Measurements from ENCODE around the gene ABCG5. TPM values are rescaled to one million over a fixed set of nuclear protein-coding genes. Genes with fewer than 3 reads are reported as not detected.
A peak's percentile ranks its signal among the peaks of the same experiment; 100 is the strongest.

Gene ABCG5
- total RNA-seq, 2 experiments from 2014 or later, result not detected

GRCh38 chr2:43837033-43837432 lies 1.6 kb downstream of the ABCG5 start:
- DNase-seq, result no peak
- POLR2A ChIA-PET, result no interaction called here
- Mint-ChIP-seq H3K9me3 (no peaks in the 10 kb centered on the region), H3K4me1 (no peaks in the 10 kb centered on the region), H3K27ac (no peak overlapping the region), H3K4me3 (no peak overlapping the region), H3K27me3 (peaks cover 16% of the 10 kb centered on the region), H3K36me3 (ENCODE audit: low read depth) (no peaks in the 10 kb centered on the region)
- CTCF ChIA-PET, result no interaction called here

GRCh38 chr2:43832457-43832856 lies 6.2 kb downstream of the ABCG5 start:
- CTCF ChIA-PET, result no interaction called here
- no peak for DNase-seq
- Mint-ChIP-seq H3K4me3 (no peak overlapping the region), H3K9me3 (no peaks in the 10 kb centered on the region), H3K36me3 (ENCODE audit: low read depth) (no peaks in the 10 kb centered on the region), H3K27ac (no peak overlapping the region), H3K27me3 (peaks cover 39% of the 10 kb centered on the region), H3K4me1 (peaks cover 1% of the 10 kb centered on the region)
- POLR2A ChIA-PET, result no interaction called here

GRCh38 chr2:43831543-43832294 lies 6.9 kb downstream of the ABCG5 start:
- no peaks in the 10 kb centered on the region for H3K36me3 Mint-ChIP-seq (ENCODE audit: low read depth)
- ChIA-PET POLR2A (no interaction called here), CTCF (no interaction called here)
- H3K4me1 Mint-ChIP-seq, result peaks cover 1% of the 10 kb centered on the region
- H3K27me3 Mint-ChIP-seq, result peaks cover 39% of the 10 kb centered on the region
- DNase-seq, result no peak
- H3K9me3 Mint-ChIP-seq, result no peaks in the 10 kb centered on the region
- no peak overlapping the region for H3K27ac Mint-ChIP-seq
- H3K4me3 Mint-ChIP-seq, result no peak overlapping the region

GRCh38 chr2:43826305-43827250 lies 12.1 kb downstream of the ABCG5 start:
- POLR2A ChIA-PET, result no interaction called here
- H3K9me3 Mint-ChIP-seq, result no peaks in the 10 kb centered on the region
- H3K27me3 Mint-ChIP-seq, result peaks cover 40% of the 10 kb centered on the region
- peaks cover 1% of the 10 kb centered on the region for H3K4me1 Mint-ChIP-seq
- H3K27ac Mint-ChIP-seq, result no peak overlapping the region
- no peak for DNase-seq
- H3K36me3 Mint-ChIP-seq (ENCODE audit: low read depth), result no peaks in the 10 kb centered on the region
- CTCF ChIA-PET, result interaction anchor here (0.6 kb wide), 1 partner anchor 24 kb away, joined by 7 read pairs; no protein-coding TSS in a partner anchor
- no peak overlapping the region for H3K4me3 Mint-ChIP-seq

- DNase-seq, result no peak
- peaks cover 43% of the 10 kb centered on the region for H3K27me3 Mint-ChIP-seq
- no peaks in the 10 kb centered on the region for H3K36me3 Mint-ChIP-seq (ENCODE audit: low read depth)
- H3K9me3 Mint-ChIP-seq, result no peaks in the 10 kb centered on the region
- ChIA-PET POLR2A (no interaction called here), CTCF (interaction anchor here (0.6 kb wide), 1 partner anchor 23 kb away, joined by 7 read pairs; no protein-coding TSS in a partner anchor)
- no peak overlapping the region for H3K27ac Mint-ChIP-seq
- no peaks in the 10 kb centered on the region for H3K4me1 Mint-ChIP-seq
- no peak overlapping the region for H3K4me3 Mint-ChIP-seq
Observed at GRCh38 chr2:43825841-43826240, 12.8 kb downstream of the ABCG5 start.

- Mint-ChIP-seq H3K27me3 (peaks cover 39% of the 10 kb centered on the region), H3K9me3 (no peaks in the 10 kb centered on the region), H3K4me3 (no peak overlapping the region), H3K4me1 (no peaks in the 10 kb centered on the region), H3K27ac (no peak overlapping the region), H3K36me3 (ENCODE audit: low read depth) (no peaks in the 10 kb centered on the region)
- CTCF ChIA-PET, result no interaction called here
- no peak for DNase-seq
- POLR2A ChIA-PET, result no interaction called here
Observed at GRCh38 chr2:43824951-43825493, 13.6 kb downstream of the ABCG5 start.

GRCh38 chr2:43824512-43824911 lies 14.1 kb downstream of the ABCG5 start:
- POLR2A ChIA-PET, result no interaction called here
- DNase-seq, result no peak
- Mint-ChIP-seq H3K36me3 (ENCODE audit: low read depth) (no peaks in the 10 kb centered on the region), H3K27ac (no peak overlapping the region), H3K4me1 (no peaks in the 10 kb centered on the region), H3K9me3 (no peaks in the 10 kb centered on the region), H3K4me3 (no peak overlapping the region), H3K27me3 (peaks cover 34% of the 10 kb centered on the region)
- CTCF ChIA-PET, result no interaction called here

- no peaks in the 10 kb centered on the region for H3K4me1 Mint-ChIP-seq
- H3K36me3 Mint-ChIP-seq (ENCODE audit: low read depth), result no peaks in the 10 kb centered on the region
- ChIA-PET CTCF (no interaction called here), POLR2A (no interaction called here)
- H3K27ac Mint-ChIP-seq, result no peak overlapping the region
- no peak overlapping the region for H3K4me3 Mint-ChIP-seq
- no peaks in the 10 kb centered on the region for H3K9me3 Mint-ChIP-seq
- no peak for DNase-seq
- H3K27me3 Mint-ChIP-seq, result peaks cover 31% of the 10 kb centered on the region
Observed at GRCh38 chr2:43823751-43824150, 14.9 kb downstream of the ABCG5 start.

GRCh38 chr2:43822839-43823238 lies 15.8 kb downstream of the ABCG5 start:
- H3K9me3 Mint-ChIP-seq, result no peaks in the 10 kb centered on the region
- DNase-seq, result no peak
- peaks cover 3% of the 10 kb centered on the region for H3K4me1 Mint-ChIP-seq
- H3K27me3 Mint-ChIP-seq, result peaks cover 29% of the 10 kb centered on the region
- no peak overlapping the region for H3K27ac Mint-ChIP-seq
- ChIA-PET POLR2A (no interaction called here), CTCF (no interaction called here)
- no peaks in the 10 kb centered on the region for H3K36me3 Mint-ChIP-seq (ENCODE audit: low read depth)
- H3K4me3 Mint-ChIP-seq, result no peak overlapping the region

GRCh38 chr2:43819491-43820163 lies 19.0 kb downstream of the ABCG5 start:
- ChIA-PET CTCF (no interaction called here), POLR2A (no interaction called here)
- H3K27me3 Mint-ChIP-seq, result peaks cover 26% of the 10 kb centered on the region
- no peaks in the 10 kb centered on the region for H3K36me3 Mint-ChIP-seq (ENCODE audit: low read depth)
- peaks cover 2% of the 10 kb centered on the region for H3K9me3 Mint-ChIP-seq
- DNase-seq, result no peak
- no peak overlapping the region for H3K4me3 Mint-ChIP-seq
- no peak overlapping the region for H3K27ac Mint-ChIP-seq
- H3K4me1 Mint-ChIP-seq, result peaks cover 3% of the 10 kb centered on the region

- H3K4me1 Mint-ChIP-seq, result peaks cover 3% of the 10 kb centered on the region
- H3K27me3 Mint-ChIP-seq, result peaks cover 23% of the 10 kb centered on the region
- H3K9me3 Mint-ChIP-seq, result peaks cover 2% of the 10 kb centered on the region
- ChIA-PET POLR2A (no interaction called here), CTCF (no interaction called here)
- no peak overlapping the region for H3K27ac Mint-ChIP-seq
- peak; percentile 23 for DNase-seq
- H3K4me3 Mint-ChIP-seq, result no peak overlapping the region
- H3K36me3 Mint-ChIP-seq (ENCODE audit: low read depth), result no peaks in the 10 kb centered on the region
Observed at GRCh38 chr2:43818761-43819160, 19.9 kb downstream of the ABCG5 start.

- no peak for DNase-seq
- ChIA-PET POLR2A (no interaction called here), CTCF (no interaction called here)
- Mint-ChIP-seq H3K4me1 (peaks cover 3% of the 10 kb centered on the region), H3K27ac (no peak overlapping the region), H3K27me3 (no peaks in the 10 kb centered on the region), H3K36me3 (ENCODE audit: low read depth) (no peaks in the 10 kb centered on the region), H3K9me3 (peaks cover 2% of the 10 kb centered on the region), H3K4me3 (no peak overlapping the region)
Observed at GRCh38 chr2:43814711-43815110, 23.9 kb downstream of the ABCG5 start.

GRCh38 chr2:43812947-43813346 lies 25.7 kb downstream of the ABCG5 start:
- peaks cover 2% of the 10 kb centered on the region for H3K9me3 Mint-ChIP-seq
- ChIA-PET POLR2A (no interaction called here), CTCF (no interaction called here)
- no peaks in the 10 kb centered on the region for H3K27me3 Mint-ChIP-seq
- no peaks in the 10 kb centered on the region for H3K36me3 Mint-ChIP-seq (ENCODE audit: low read depth)
- DNase-seq, result no peak
- no peak overlapping the region for H3K27ac Mint-ChIP-seq
- no peaks in the 10 kb centered on the region for H3K4me1 Mint-ChIP-seq
- H3K4me3 Mint-ChIP-seq, result no peak overlapping the region
